HL-60 (cell line): ENCODE data around the gene HGD.

ENCODE experiments used
- DNase-seq, 2 experiments: peaks; one replicate each; pipeline ENCODE4 v3.0.0-alpha.2; 2010 to 2020; ENCODE audit warnings: low read depth in 1 of 2, low spot score in 1 of 2
- H3K27ac ChIP-seq: fragments of 250-450 bp; sonication (Bioruptor Pico); replicated peaks from 2 replicates; pipeline ENCODE4 v1.5.1; 2020; ENCODE audit warnings: mild to moderate bottlenecking, moderate library complexity
- H3K27me3 ChIP-seq: fragments of 250-450 bp; sonication (Bioruptor Pico); 2 replicates; pipeline ENCODE4 v1.5.1; 2021; ENCODE audit warnings: mild to moderate bottlenecking, moderate library complexity; ENCODE audit not compliant: insufficient read depth, poor library complexity, severe bottlenecking
- H3K4me3 ChIP-seq: replicated peaks from 2 replicates; pipeline ENCODE4 v1.5.1; 2011; ENCODE audit warnings: mild to moderate bottlenecking, control low read depth, low read length; ENCODE audit not compliant: insufficient read depth
- CTCF ChIP-seq: IDR thresholded peaks from one replicate; pipeline ENCODE4 v1.5.1; 2011; ENCODE audit warnings: low read length, control low read depth, inconsistent platforms; ENCODE audit not compliant: insufficient read depth
- GABPA ChIP-seq: IDR thresholded peaks from 2 replicates; pipeline ENCODE4 v1.6.1; 2012; ENCODE audit warnings: low read depth
- POLR2AphosphoS5 ChIP-seq: IDR thresholded peaks from 2 replicates; pipeline ENCODE4 v1.6.1; 2012; ENCODE audit warnings: low read depth
- REST ChIP-seq: IDR thresholded peaks from 2 replicates; pipeline ENCODE4 v1.6.1; 2012; ENCODE audit warnings: low read depth; ENCODE audit not compliant: insufficient replicate concordance
- SPI1 ChIP-seq: IDR thresholded peaks from 2 replicates; pipeline ENCODE4 v1.6.1; 2012; ENCODE audit warnings: low read depth, mild to moderate bottlenecking, borderline replicate concordance

The HGD gene

GRCh38 chr3:120608506-120608905 lies 73.5 kb downstream of the HGD start:
- Histone ChIP-seq H3K27me3 (no peaks in the 10 kb centered on the region), H3K27ac (no peak overlapping the region)
- TF ChIP-seq REST (no peak), POLR2AphosphoS5 (no peak)

GRCh38 chr3:120604784-120605183 lies 77.3 kb downstream of the HGD start:
- Histone ChIP-seq H3K27ac (no peak overlapping the region), H3K27me3 (no peaks in the 10 kb centered on the region), H3K4me3 (no peak overlapping the region)
- no peak for DNase-seq
- TF ChIP-seq SPI1 (no peak), CTCF (no peak)

More at GRCh38 chr3:120608506-120608905, 73.5 kb downstream of the HGD start:
- DNase-seq: no peak
- H3K4me3 ChIP-seq: no peak overlapping the region

GRCh38 chr3:120604382-120604781 lies 77.7 kb downstream of the HGD start:
- H3K27me3 ChIP-seq: no peaks in the 10 kb centered on the region
- no peak for TF ChIP-seq POLR2AphosphoS5
- no peak for TF ChIP-seq GABPA
- no peak for TF ChIP-seq SPI1
- no peak for TF ChIP-seq CTCF
- TF ChIP-seq REST: no peak
- no peak overlapping the region for H3K27ac ChIP-seq
- no peak for DNase-seq
- no peak overlapping the region for H3K4me3 ChIP-seq

- no peak for DNase-seq
- Histone ChIP-seq H3K27ac (no peak overlapping the region), H3K4me3 (no peak overlapping the region), H3K27me3 (no peaks in the 10 kb centered on the region)
- TF ChIP-seq SPI1 (no peak), POLR2AphosphoS5 (peak; percentile 57; the same call in 1 of the 2 replicates), GABPA (no peak), REST (no peak), CTCF (no peak)
Measured at GRCh38 chr3:120602682-120603081, 79.4 kb downstream of the HGD start.
